ENCODE data around the gene REELD1.

REELD1 gene

GRCh38 chr4:146214238-146214637, at the start of gene REELD1:
REELD1 (plus strand) TSS chr4:146214538; CDS start chr4:146216953, 2,415 bp downstream.
- no peak for DNase-seq

GRCh38 chr4:146165221-146165620, 49.1 kb upstream of the REELD1 start:
- DNase-seq = no peak

- DNase-seq = no peak
Observed at GRCh38 chr4:146165840-146166239, 48.5 kb upstream of the REELD1 start.

GRCh38 chr4:146170149-146170548, 44.2 kb upstream of the REELD1 start:
- no peak for DNase-seq

- peak; percentile 86 for DNase-seq
Observed at GRCh38 chr4:146175541-146176453, 38.5 kb upstream of the REELD1 start, which contains the start of gene LSM6. LSM6 (plus strand) TSS chr4:146175718; CDS start chr4:146182922, 7,204 bp downstream.

GRCh38 chr4:146176891-146177290, 37.4 kb upstream of the REELD1 start:
- DNase-seq = no peak

- no peak for DNase-seq
Observed at GRCh38 chr4:146178126-146178525, 36.2 kb upstream of the REELD1 start.

- DNase-seq = no peak
Observed at GRCh38 chr4:146179784-146180370, 34.5 kb upstream of the REELD1 start.

GRCh38 chr4:146182443-146182842, 31.9 kb upstream of the REELD1 start:
- DNase-seq = no peak

- no peak for DNase-seq
Observed at GRCh38 chr4:146183209-146183608, 31.1 kb upstream of the REELD1 start.

- DNase-seq = no peak
Observed at GRCh38 chr4:146186041-146186440, 28.3 kb upstream of the REELD1 start.

- DNase-seq = no peak
Observed at GRCh38 chr4:146186596-146186995, 27.7 kb upstream of the REELD1 start.

GRCh38 chr4:146190456-146190855, 23.9 kb upstream of the REELD1 start:
- no peak for DNase-seq

- no peak for DNase-seq
Observed at GRCh38 chr4:146191766-146192458, 22.4 kb upstream of the REELD1 start.

- no peak for DNase-seq
Observed at GRCh38 chr4:146193628-146194027, 20.7 kb upstream of the REELD1 start.

GRCh38 chr4:146194212-146194611, 20.1 kb upstream of the REELD1 start:
- no peak for DNase-seq

GRCh38 chr4:146202665-146203064, 11.7 kb upstream of the REELD1 start:
- DNase-seq = no peak

- DNase-seq = no peak
Observed at GRCh38 chr4:146207410-146207809, 6.9 kb upstream of the REELD1 start.

- DNase-seq = no peak
Observed at GRCh38 chr4:146210890-146211289, 3.4 kb upstream of the REELD1 start.

GRCh38 chr4:146211440-146211839, 2.9 kb upstream of the REELD1 start:
- DNase-seq = no peak

- DNase-seq = no peak
Observed at GRCh38 chr4:146212781-146213180, 1.6 kb upstream of the REELD1 start.

GRCh38 chr4:146222313-146222712, 8.0 kb downstream of the REELD1 start:
- DNase-seq = no peak

- DNase-seq = no peak
Observed at GRCh38 chr4:146224326-146224966, 10.1 kb downstream of the REELD1 start.
